Vagina (tissue), 2 donors: ENCODE results near the gene ZNF195. TPM values are rescaled to one million over a fixed set of nuclear protein-coding genes. Genes with fewer than 3 reads are reported as not detected.

Experiments used
- DNase-seq, 2 donors: peaks; one replicate each; pipeline ENCODE4 v3.0.0-alpha.2; 2017; ENCODE audit errors: extremely low spot score in 2 of 2
- H3K27ac ChIP-seq: fragments of 200-600 bp; sonication (generic); one replicate; pipeline ENCODE4 v1.5.1; 2019
- H3K27me3 ChIP-seq: fragments of 200-600 bp; sonication (generic); one replicate; pipeline ENCODE4 v1.5.1; 2019
- H3K36me3 ChIP-seq, 2 donors: fragments of 200-600 bp; sonication (generic); one replicate each; pipeline ENCODE4 v1.5.1; 2017 to 2019
- H3K4me1 ChIP-seq: fragments of 200-600 bp; sonication (generic); one replicate; pipeline ENCODE4 v1.5.1; 2019
- H3K4me3 ChIP-seq, 2 donors: fragments of 200-600 bp; sonication (generic); 1 replicate in 1 of 2; 2 replicates in 1 of 2; pipeline ENCODE4 v1.5.1; 2016 to 2019
- H3K9me3 ChIP-seq: fragments of 200-600 bp; sonication (generic); one replicate; pipeline ENCODE4 v1.5.1; 2019
- POLR2A ChIP-seq, 2 donors: fragments of 450-650 bp; IDR thresholded peaks; one replicate each; pipeline ENCODE4 v1.6.1; 2017; ENCODE audit warnings: antibody characterized with exemption in 2 of 2, mild to moderate bottlenecking in 2 of 2, moderate library complexity in 2 of 2
- POLR2AphosphoS5 ChIP-seq, 2 donors: sonication (generic); formaldehyde crosslinking; IDR thresholded peaks; one replicate each; pipeline ENCODE4 v1.9.0; 2017; ENCODE audit warnings: antibody characterized with exemption in 2 of 2, mild to moderate bottlenecking in 2 of 2, low read depth in 1 of 2; ENCODE audit not compliant: insufficient read depth in 1 of 2
- intact Hi-C: fragments of 100-400 bp; cut with DNase I; formaldehyde crosslinking; loops from one replicate; pipeline ENCODE4 v1.15.1; 2023
- total RNA-seq: library from RNA; depleted of rRNA; stranded (reverse); fragments of >200 nt; gene quantifications from one replicate; pipeline ENCODE4 v1.2.3, GENCODE V29; 2016
- TF ChIP-seq, protein P1 (sequence below), 3 experiments: fragments of 450-650 bp in 2 of 3; fragments of 200-600 bp in 1 of 3; sonication (generic) in 1 of 3; IDR thresholded peaks; one replicate each; pipeline ENCODE4 v1.5.1; 2017 to 2019; ENCODE audit warnings: antibody characterized with exemption in 3 of 3, mild to moderate bottlenecking in 2 of 3, moderate library complexity in 2 of 3

Gene ZNF195
- total RNA-seq, 1 donor from 2014 or later: 13.0 TPM

DNA sequence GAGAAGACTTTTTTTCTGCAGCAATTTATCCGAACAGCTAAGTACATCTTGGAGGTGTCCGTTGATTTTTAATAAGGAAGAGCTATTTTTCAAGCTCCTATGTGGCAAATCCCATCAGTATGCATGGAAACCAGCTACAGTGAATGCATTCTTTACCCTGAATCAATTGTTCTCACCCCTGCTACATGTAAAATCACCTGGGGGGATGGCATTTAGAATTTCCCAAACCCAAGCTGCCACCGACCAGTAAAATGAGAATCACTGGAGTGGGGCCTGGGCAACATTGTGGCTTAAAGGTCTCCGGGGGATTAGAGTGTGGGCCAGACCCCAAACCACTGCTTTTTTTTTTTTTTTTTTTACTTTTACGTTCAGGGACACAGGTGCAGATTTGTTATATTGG, 2.8 kb upstream of the ZNF195 start:
- H3K27ac ChIP-seq: no peak overlapping the region
- no peak for TF ChIP-seq POLR2A (IDR thresholded peaks at IDR 0.05)
- TF ChIP-seq, protein P1, sequence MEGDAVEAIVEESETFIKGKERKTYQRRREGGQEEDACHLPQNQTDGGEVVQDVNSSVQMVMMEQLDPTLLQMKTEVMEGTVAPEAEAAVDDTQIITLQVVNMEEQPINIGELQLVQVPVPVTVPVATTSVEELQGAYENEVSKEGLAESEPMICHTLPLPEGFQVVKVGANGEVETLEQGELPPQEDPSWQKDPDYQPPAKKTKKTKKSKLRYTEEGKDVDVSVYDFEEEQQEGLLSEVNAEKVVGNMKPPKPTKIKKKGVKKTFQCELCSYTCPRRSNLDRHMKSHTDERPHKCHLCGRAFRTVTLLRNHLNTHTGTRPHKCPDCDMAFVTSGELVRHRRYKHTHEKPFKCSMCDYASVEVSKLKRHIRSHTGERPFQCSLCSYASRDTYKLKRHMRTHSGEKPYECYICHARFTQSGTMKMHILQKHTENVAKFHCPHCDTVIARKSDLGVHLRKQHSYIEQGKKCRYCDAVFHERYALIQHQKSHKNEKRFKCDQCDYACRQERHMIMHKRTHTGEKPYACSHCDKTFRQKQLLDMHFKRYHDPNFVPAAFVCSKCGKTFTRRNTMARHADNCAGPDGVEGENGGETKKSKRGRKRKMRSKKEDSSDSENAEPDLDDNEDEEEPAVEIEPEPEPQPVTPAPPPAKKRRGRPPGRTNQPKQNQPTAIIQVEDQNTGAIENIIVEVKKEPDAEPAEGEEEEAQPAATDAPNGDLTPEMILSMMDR (IDR thresholded peaks at IDR 0.05): no peak
- TF ChIP-seq POLR2AphosphoS5 (IDR thresholded peaks at IDR 0.05; ENCODE audit: insufficient read depth in 1 of 2, low read depth in 1 of 2): no peak
- peaks cover 18% of the 10 kb centered on the region for H3K4me1 ChIP-seq
- intact Hi-C loops: no loop called here
- H3K4me3 ChIP-seq: no peak overlapping the region
- H3K36me3 ChIP-seq: no peaks in the 10 kb centered on the region
- no peak for DNase-seq
- H3K27me3 ChIP-seq: no peaks in the 10 kb centered on the region
- H3K9me3 ChIP-seq: no peaks in the 10 kb centered on the region

DNA sequence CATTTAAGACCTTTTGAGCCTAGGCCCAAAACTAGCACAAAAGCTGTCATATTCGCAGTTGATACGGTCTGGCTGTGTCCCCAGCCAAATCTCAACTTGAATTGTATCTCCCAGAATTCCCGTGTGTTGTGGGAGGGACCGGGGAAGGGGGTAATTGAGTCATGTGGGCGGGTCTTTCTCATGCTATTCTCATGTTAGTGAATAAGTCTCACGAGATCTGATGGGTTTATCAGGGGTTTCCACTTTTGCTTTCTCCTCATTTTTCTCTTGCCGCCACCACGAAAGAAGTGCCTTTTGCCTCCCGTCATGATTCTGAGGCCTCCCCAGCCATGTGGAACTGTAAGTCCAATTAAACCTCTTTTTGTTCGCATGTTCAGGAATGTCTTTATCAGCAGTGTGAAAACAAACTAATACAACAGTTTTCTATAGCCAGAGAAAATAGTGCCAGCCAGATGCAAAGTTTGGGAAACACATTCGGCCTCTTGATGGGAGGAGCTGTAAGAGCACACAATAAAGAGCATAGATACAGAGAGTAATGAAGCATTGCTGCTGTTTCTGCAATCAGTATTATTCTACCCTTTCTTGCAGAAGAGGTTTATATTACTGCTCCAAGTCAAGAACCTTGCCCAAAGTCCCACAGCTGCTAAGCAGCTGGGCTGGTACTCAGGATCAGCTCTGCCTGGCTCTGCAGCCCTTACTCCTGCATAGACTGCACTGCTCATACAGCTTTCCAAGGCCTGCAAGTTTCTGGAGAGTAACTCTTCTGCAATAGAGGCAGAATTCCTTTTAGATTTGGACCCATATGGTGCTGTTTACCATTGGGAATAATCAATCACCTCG, 2.0 kb upstream of the ZNF195 start:
- Histone ChIP-seq H3K4me1 (peaks cover 27% of the 10 kb centered on the region), H3K27ac (no peak overlapping the region), H3K36me3 (no peaks in the 10 kb centered on the region), H3K9me3 (no peaks in the 10 kb centered on the region), H3K27me3 (no peaks in the 10 kb centered on the region), H3K4me3 (peak overlapping the region in 1 of 2 donors; percentile 13)
- DNase-seq: no peak
- TF ChIP-seq, protein P1 (IDR thresholded peaks at IDR 0.05): no peak
- TF ChIP-seq POLR2A (IDR thresholded peaks at IDR 0.05): no peak
- intact Hi-C loops: no loop called here

GRCh38 chr11:3375552-3375951, 3.4 kb downstream of the ZNF195 start:
- no peak for TF ChIP-seq POLR2A (IDR thresholded peaks at IDR 0.05)
- H3K9me3 ChIP-seq: no peaks in the 10 kb centered on the region
- intact Hi-C loops: no loop called here
- no peak for DNase-seq
- H3K4me1 ChIP-seq: peaks cover 40% of the 10 kb centered on the region
- no peak overlapping the region for H3K4me3 ChIP-seq
- no peaks in the 10 kb centered on the region for H3K27me3 ChIP-seq
- peaks cover 4 to 9% of the 10 kb centered on the region in 2 donors for H3K36me3 ChIP-seq
- no peak overlapping the region for H3K27ac ChIP-seq

DNA sequence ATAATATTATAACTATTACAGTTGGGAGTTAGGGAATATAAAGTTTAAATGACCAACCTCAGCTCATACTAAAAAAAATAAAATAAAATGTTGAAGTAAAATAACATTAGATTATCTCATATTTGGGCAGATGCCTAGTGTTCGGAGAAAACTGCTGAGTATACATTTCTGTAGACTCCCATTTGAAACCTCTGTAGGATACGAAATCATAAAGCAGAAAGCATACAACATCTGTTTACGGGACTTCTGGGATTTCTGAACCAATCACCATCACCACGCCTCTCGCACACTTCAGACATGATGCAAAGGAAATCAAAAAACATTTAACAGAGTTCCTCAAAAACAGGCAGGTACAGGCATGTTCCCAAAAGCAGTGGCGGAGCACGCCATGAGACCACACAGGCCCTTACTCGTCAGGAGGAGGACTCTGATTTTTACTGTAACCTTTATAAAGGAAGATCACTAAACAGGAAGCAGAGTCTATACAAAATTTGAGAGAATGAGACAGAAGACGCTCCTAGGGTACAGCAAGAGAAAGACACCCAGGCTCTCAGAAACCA, 8.6 kb downstream of the ZNF195 start:
- H3K27ac ChIP-seq: no peak overlapping the region
- no peaks in the 10 kb centered on the region for H3K27me3 ChIP-seq
- no peak for DNase-seq
- TF ChIP-seq POLR2A (IDR thresholded peaks at IDR 0.05) (no peak), POLR2AphosphoS5 (IDR thresholded peaks at IDR 0.05; ENCODE audit: insufficient read depth in 1 of 2, low read depth in 1 of 2) (no peak)
- TF ChIP-seq, protein P1 (IDR thresholded peaks at IDR 0.05): no peak
- H3K4me1 ChIP-seq: peaks cover 7% of the 10 kb centered on the region
- no peaks in the 10 kb centered on the region for H3K9me3 ChIP-seq
- intact Hi-C loops: no loop called here
- H3K4me3 ChIP-seq: no peak overlapping the region
- H3K36me3 ChIP-seq: peaks cover 4 to 60% of the 10 kb centered on the region in 2 donors

- DNase-seq: no peak
- Histone ChIP-seq H3K4me3 (no peak overlapping the region), H3K27ac (no peak overlapping the region), H3K36me3 (peaks cover 4 to 69% of the 10 kb centered on the region in 2 donors), H3K9me3 (no peaks in the 10 kb centered on the region), H3K4me1 (no peaks in the 10 kb centered on the region), H3K27me3 (no peaks in the 10 kb centered on the region)
- TF ChIP-seq, protein P1 (IDR thresholded peaks at IDR 0.05): no peak
- TF ChIP-seq POLR2A (IDR thresholded peaks at IDR 0.05) (no peak), POLR2AphosphoS5 (IDR thresholded peaks at IDR 0.05; ENCODE audit: insufficient read depth in 1 of 2, low read depth in 1 of 2) (no peak)
- intact Hi-C loops: no loop called here
These were observed 9.6 kb downstream of the ZNF195 start for GRCh38 chr11:3369366-3369765.
